DOHH2 (cell line): ENCODE results near the gene NHSL2.

ENCODE experiments used
- CTCF ChIP-seq: fragments of 200-600 bp; sonication (generic); IDR thresholded peaks from one replicate; pipeline ENCODE4 v1.5.1; 2014; ENCODE audit warnings: antibody characterized with exemption, mild to moderate bottlenecking, low read depth, low read length; ENCODE audit not compliant: poor library complexity, severe bottlenecking
- EZH2phosphoT487 ChIP-seq: fragments of 200-600 bp; sonication (generic); IDR thresholded peaks from 2 replicates; pipeline ENCODE4 v1.6.1; 2017; ENCODE audit warnings: borderline replicate concordance, mild to moderate bottlenecking, antibody characterized with exemption, low read length, moderate library complexity, mixed read lengths

DNA sequence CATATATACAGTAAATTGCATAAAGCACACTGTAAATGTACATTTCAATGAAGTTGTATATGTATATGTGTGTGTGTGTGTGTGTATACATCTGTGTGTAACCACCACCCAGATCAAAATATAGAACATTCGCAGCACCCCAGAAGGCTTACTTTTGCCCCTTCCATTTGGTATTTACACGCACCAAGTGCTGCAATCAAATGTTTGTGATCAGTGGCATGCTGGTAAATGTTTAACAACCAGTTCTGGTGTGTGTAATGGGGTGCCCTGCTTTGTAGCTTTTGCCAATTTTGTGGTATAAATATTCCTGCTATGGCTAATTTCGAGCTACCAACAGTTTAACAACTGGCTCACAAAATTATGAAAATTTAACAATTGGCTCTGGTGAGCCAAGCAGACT, 119.8 kb downstream of the NHSL2 start:
- TF ChIP-seq CTCF, result no peak
- TF ChIP-seq EZH2phosphoT487, result no peak
